ENCODE results near the gene EEF2KMT. TPM values are rescaled to one million over a fixed set of nuclear protein-coding genes. Genes with fewer than 3 reads are reported as not detected.
A peak's percentile ranks its signal among the peaks of the same experiment; 100 is the strongest.

Gene EEF2KMT
- total and polyA plus RNA-seq, 2 of the 13 experiments (the other 11 are each of a cell fraction or from before 2014, with no cell fraction given), result 10.7 to 26.9 TPM

DNA sequence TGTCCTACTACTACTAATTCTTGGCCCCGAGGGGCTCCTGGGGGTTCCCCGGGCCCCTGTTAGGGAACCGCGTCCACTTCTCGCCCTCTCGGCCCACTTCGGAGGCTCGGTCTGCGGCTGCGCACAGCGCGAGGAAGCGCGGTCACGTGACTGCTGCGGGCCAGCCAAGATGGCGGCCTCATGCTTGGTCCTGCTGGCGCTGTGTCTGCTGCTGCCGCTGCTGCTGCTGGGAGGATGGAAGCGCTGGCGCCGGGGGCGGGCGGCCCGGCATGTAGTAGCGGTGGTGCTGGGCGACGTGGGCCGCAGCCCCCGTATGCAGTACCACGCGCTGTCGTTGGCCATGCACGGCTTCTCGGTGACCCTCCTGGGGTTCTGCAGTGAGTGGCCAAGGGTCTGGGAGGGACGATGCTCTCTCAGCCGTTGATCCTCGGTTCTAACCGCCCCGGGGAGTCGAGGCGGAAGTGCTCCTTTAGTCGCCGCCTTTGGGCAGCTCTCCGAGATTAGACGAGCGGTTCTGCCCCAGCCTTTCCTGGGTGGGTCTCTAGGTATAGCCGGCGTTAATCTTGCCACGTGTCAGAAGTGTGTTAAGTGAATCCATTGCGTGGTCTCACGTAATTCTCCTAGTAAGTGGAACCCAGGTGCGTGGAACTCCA, 25.8 kb downstream of the EEF2KMT start, which contains the start of gene ALG1 (continued):
- TF ChIP-seq ZFY (CRISPR knock-in tag; IDR thresholded peaks at IDR 0.05) (peak; percentile 93), NR3C1 (CRISPR knock-in tag; IDR thresholded peaks at IDR 0.05) (peak; percentile 10; the same call in 1 of the 2 replicates), ZNF160 (CRISPR knock-in tag; IDR thresholded peaks at IDR 0.05) (peak; percentile 92; the same call in 1 of the 2 replicates), ZNF569 (CRISPR knock-in tag; IDR thresholded peaks at IDR 0.05; ENCODE audit: borderline replicate concordance) (no peak; the same call in 1 of the 2 replicates), NCOA5 (CRISPR knock-in tag; IDR thresholded peaks at IDR 0.05) (no peak), RXRA (CRISPR knock-in tag; IDR thresholded peaks at IDR 0.05) (peak; percentile 89), ZNF557 (CRISPR knock-in tag; IDR thresholded peaks at IDR 0.05) (0 out of 2 replicates have a peak, but pooled peaks have one; percentile 51), ZNF552 (CRISPR knock-in tag; IDR thresholded peaks at IDR 0.05; ENCODE audit: borderline replicate concordance) (peak; percentile 83; the same call in 1 of the 2 replicates), ZNF781 (CRISPR knock-in tag; IDR thresholded peaks at IDR 0.05; ENCODE audit: borderline replicate concordance, not compliant biosample characterization) (peak; percentile 99), ADNP (CRISPR knock-in tag; IDR thresholded peaks at IDR 0.05) (no peak), ZC3H13 (CRISPR knock-in tag; IDR thresholded peaks at IDR 0.05) (peak; percentile 86; the same call in 1 of the 2 replicates), ZNF44 (CRISPR knock-in tag; IDR thresholded peaks at IDR 0.05) (peak; percentile 99), RFX5 (IDR thresholded peaks at IDR 0.05; ENCODE audit: low read depth, low read length) (peak; percentile 47; the same call in 1 of the 2 replicates), TMF1 (CRISPR knock-in tag; IDR thresholded peaks at IDR 0.05; ENCODE audit: low read depth) (peak; percentile 86; the same call in 1 of the 2 replicates), MYC (CRISPR knock-in tag; IDR thresholded peaks at IDR 0.05; ENCODE audit: borderline replicate concordance) (peak; percentile 97), ZNF678 (CRISPR knock-in tag; IDR thresholded peaks at IDR 0.05) (no peak), ZFAT (CRISPR knock-in tag; conservative IDR thresholded peaks at IDR 0.05) (no peak; the same call in 1 of the 2 replicates), ZNF510 (CRISPR knock-in tag; IDR thresholded peaks at IDR 0.05; ENCODE audit: low read depth) (0 out of 2 replicates have a peak, but pooled peaks have one; percentile 67)
- TF ChIP-seq, protein P1, sequence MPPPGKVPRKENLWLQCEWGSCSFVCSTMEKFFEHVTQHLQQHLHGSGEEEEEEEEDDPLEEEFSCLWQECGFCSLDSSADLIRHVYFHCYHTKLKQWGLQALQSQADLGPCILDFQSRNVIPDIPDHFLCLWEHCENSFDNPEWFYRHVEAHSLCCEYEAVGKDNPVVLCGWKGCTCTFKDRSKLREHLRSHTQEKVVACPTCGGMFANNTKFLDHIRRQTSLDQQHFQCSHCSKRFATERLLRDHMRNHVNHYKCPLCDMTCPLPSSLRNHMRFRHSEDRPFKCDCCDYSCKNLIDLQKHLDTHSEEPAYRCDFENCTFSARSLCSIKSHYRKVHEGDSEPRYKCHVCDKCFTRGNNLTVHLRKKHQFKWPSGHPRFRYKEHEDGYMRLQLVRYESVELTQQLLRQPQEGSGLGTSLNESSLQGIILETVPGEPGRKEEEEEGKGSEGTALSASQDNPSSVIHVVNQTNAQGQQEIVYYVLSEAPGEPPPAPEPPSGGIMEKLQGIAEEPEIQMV (CRISPR knock-in tag; IDR thresholded peaks at IDR 0.05; ENCODE audit: low read depth), result no peak
- TF ChIP-seq, protein P2, sequence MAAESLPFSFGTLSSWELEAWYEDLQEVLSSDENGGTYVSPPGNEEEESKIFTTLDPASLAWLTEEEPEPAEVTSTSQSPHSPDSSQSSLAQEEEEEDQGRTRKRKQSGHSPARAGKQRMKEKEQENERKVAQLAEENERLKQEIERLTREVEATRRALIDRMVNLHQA (CRISPR knock-in tag; IDR thresholded peaks at IDR 0.05), result no peak
- TF ChIP-seq, protein P3, sequence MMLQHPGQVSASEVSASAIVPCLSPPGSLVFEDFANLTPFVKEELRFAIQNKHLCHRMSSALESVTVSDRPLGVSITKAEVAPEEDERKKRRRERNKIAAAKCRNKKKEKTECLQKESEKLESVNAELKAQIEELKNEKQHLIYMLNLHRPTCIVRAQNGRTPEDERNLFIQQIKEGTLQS (CRISPR knock-in tag; IDR thresholded peaks at IDR 0.05), result peak; percentile 50; the same call in 1 of the 2 replicates
- TF ChIP-seq, protein P4, sequence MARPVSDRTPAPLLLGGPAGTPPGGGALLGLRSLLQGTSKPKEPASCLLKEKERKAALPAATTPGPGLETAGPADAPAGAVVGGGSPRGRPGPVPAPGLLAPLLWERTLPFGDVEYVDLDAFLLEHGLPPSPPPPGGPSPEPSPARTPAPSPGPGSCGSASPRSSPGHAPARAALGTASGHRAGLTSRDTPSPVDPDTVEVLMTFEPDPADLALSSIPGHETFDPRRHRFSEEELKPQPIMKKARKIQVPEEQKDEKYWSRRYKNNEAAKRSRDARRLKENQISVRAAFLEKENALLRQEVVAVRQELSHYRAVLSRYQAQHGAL (CRISPR knock-in tag; IDR thresholded peaks at IDR 0.05; ENCODE audit: not compliant biosample characterization), result peak; percentile 93
- TF ChIP-seq, protein P5, sequence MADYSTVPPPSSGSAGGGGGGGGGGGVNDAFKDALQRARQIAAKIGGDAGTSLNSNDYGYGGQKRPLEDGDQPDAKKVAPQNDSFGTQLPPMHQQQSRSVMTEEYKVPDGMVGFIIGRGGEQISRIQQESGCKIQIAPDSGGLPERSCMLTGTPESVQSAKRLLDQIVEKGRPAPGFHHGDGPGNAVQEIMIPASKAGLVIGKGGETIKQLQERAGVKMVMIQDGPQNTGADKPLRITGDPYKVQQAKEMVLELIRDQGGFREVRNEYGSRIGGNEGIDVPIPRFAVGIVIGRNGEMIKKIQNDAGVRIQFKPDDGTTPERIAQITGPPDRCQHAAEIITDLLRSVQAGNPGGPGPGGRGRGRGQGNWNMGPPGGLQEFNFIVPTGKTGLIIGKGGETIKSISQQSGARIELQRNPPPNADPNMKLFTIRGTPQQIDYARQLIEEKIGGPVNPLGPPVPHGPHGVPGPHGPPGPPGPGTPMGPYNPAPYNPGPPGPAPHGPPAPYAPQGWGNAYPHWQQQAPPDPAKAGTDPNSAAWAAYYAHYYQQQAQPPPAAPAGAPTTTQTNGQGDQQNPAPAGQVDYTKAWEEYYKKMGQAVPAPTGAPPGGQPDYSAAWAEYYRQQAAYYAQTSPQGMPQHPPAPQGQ (CRISPR knock-in tag; IDR thresholded peaks at IDR 0.05; ENCODE audit: borderline replicate concordance), result peak; percentile 76
